ENCODE data around the gene PALD1. TPM values are rescaled to one million over a fixed set of nuclear protein-coding genes. Genes with fewer than 3 reads are reported as not detected.

PALD1 gene
- total and polyA plus RNA-seq, 2 of the 13 experiments (the other 11 are each of a cell fraction or from before 2014, with no cell fraction given), result 0.07 to 0.09 TPM

DNA sequence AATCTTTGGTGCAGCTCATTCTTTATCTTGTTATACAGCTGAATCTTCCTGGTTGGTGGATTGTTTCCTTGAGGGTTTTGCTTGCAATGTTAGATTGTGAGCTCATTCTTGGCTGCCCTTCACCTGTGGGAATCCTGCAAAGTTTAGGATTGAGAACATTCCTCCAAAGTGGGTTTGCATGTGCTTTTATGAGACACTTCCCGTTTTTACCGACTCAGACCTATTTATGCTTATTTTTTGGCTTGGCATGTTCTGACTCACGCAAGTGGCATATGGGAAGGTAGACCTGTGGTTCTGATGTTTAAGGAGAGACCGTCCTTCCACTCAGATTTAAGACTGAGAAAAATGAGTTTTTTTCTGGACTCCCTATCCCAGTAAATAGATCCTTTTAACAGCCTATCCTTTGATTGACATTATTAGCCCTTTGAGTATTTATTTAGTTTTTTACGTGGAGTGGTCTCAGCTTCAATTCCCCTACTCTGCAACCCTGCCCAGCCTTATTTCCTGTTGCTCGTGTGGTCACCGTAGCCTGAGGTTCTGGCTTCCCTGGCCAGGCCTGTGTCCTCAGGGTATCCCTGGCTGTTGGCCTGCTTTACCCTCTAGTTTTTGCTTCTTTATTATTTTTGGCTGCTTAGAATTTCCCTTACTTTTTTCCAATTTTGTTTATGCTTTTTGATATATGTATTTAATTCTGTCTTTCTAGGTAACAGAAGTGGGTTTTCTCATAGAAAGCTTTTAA, 137.4 kb downstream of the PALD1 start (continued):
- TF ChIP-seq PAXIP1 (CRISPR knock-in tag; conservative IDR thresholded peaks at IDR 0.05) (no peak), ZNF280B (CRISPR knock-in tag; IDR thresholded peaks at IDR 0.05; ENCODE audit: borderline replicate concordance) (no peak), ZNF674 (CRISPR knock-in tag; IDR thresholded peaks at IDR 0.05; ENCODE audit: low read depth) (no peak)
- TF ChIP-seq, protein P1, sequence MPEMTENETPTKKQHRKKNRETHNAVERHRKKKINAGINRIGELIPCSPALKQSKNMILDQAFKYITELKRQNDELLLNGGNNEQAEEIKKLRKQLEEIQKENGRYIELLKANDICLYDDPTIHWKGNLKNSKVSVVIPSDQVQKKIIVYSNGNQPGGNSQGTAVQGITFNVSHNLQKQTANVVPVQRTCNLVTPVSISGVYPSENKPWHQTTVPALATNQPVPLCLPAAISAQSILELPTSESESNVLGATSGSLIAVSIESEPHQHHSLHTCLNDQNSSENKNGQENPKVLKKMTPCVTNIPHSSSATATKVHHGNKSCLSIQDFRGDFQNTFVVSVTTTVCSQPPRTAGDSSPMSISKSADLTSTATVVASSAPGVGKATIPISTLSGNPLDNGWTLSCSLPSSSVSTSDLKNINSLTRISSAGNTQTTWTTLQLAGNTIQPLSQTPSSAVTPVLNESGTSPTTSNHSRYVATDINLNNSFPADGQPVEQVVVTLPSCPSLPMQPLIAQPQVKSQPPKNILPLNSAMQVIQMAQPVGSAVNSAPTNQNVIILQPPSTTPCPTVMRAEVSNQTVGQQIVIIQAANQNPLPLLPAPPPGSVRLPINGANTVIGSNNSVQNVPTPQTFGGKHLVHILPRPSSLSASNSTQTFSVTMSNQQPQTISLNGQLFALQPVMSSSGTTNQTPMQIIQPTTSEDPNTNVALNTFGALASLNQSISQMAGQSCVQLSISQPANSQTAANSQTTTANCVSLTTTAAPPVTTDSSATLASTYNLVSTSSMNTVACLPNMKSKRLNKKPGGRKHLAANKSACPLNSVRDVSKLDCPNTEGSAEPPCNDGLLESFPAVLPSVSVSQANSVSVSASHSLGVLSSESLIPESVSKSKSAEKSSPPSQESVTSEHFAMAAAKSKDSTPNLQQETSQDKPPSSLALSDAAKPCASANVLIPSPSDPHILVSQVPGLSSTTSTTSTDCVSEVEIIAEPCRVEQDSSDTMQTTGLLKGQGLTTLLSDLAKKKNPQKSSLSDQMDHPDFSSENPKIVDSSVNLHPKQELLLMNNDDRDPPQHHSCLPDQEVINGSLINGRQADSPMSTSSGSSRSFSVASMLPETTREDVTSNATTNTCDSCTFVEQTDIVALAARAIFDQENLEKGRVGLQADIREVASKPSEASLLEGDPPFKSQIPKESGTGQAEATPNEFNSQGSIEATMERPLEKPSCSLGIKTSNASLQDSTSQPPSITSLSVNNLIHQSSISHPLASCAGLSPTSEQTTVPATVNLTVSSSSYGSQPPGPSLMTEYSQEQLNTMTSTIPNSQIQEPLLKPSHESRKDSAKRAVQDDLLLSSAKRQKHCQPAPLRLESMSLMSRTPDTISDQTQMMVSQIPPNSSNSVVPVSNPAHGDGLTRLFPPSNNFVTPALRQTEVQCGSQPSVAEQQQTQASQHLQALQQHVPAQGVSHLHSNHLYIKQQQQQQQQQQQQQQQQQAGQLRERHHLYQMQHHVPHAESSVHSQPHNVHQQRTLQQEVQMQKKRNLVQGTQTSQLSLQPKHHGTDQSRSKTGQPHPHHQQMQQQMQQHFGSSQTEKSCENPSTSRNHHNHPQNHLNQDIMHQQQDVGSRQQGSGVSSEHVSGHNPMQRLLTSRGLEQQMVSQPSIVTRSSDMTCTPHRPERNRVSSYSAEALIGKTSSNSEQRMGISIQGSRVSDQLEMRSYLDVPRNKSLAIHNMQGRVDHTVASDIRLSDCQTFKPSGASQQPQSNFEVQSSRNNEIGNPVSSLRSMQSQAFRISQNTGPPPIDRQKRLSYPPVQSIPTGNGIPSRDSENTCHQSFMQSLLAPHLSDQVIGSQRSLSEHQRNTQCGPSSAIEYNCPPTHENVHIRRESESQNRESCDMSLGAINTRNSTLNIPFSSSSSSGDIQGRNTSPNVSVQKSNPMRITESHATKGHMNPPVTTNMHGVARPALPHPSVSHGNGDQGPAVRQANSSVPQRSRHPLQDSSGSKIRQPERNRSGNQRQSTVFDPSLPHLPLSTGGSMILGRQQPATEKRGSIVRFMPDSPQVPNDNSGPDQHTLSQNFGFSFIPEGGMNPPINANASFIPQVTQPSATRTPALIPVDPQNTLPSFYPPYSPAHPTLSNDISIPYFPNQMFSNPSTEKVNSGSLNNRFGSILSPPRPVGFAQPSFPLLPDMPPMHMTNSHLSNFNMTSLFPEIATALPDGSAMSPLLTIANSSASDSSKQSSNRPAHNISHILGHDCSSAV (CRISPR knock-in tag; IDR thresholded peaks at IDR 0.05; ENCODE audit: borderline replicate concordance), result no peak
- TF ChIP-seq, protein P2, sequence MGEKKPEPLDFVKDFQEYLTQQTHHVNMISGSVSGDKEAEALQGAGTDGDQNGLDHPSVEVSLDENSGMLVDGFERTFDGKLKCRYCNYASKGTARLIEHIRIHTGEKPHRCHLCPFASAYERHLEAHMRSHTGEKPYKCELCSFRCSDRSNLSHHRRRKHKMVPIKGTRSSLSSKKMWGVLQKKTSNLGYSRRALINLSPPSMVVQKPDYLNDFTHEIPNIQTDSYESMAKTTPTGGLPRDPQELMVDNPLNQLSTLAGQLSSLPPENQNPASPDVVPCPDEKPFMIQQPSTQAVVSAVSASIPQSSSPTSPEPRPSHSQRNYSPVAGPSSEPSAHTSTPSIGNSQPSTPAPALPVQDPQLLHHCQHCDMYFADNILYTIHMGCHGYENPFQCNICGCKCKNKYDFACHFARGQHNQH (CRISPR knock-in tag; IDR thresholded peaks at IDR 0.05), result no peak

All from HepG2 (cell line).